PFSK-1 (cell line): ENCODE measurements around the gene OSER1.

Source experiments
- FOXP2 ChIP-seq: optimal IDR thresholded peaks from 2 replicates; pipeline ENCODE3; 2011; ENCODE audit warnings: borderline replicate concordance, control low read depth, inconsistent platforms; ENCODE audit not compliant: insufficient read depth; ENCODE audit errors: extremely low read length, extremely low read depth
- POLR2AphosphoS5 ChIP-seq: IDR thresholded peaks from 2 replicates; pipeline ENCODE4 v1.6.1; 2012; ENCODE audit warnings: low read depth, mild to moderate bottlenecking, control low read depth, low read length, moderate library complexity
- SIN3A ChIP-seq: IDR thresholded peaks from 2 replicates; pipeline ENCODE4 v1.6.1; 2012; ENCODE audit warnings: mild to moderate bottlenecking, low read length, moderate library complexity, borderline replicate concordance; ENCODE audit not compliant: insufficient read depth
- TAF1 ChIP-seq: IDR thresholded peaks from 2 replicates; pipeline ENCODE4 v1.6.1; 2012; ENCODE audit warnings: low read length, control low read depth, borderline replicate concordance; ENCODE audit not compliant: insufficient read depth
- TF ChIP-seq, protein P1 (sequence below), 2 experiments: IDR thresholded peaks; 2 replicates each; pipeline versions ENCODE4 v1.6.1 to v1.8.0; 2011 to 2012; ENCODE audit warnings: low read depth in 2 of 2, low read length in 2 of 2, control low read depth in 1 of 2, inconsistent platforms in 1 of 2, mild to moderate bottlenecking in 1 of 2, moderate library complexity in 1 of 2; ENCODE audit not compliant: insufficient read depth in 1 of 2

The OSER1 gene

DNA sequence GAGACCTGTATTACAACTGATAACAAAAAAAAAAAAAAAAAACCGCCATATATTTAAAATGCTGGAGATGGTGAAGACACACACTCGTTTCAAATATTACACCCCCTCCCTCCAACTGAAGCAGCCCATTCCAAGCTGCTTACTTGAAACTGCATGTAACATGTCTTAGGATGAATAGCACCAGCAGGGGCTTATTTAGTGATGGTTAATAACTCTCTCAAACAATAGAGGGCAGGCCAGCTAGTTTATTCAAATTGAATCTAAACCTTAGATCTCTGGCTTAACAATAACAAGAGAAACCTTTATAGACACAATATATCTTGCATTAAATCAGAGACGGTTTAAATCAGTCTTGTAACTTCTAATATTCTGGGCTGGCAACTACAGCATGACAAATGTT lies 14.3 kb downstream of the OSER1 start:
- TF ChIP-seq, protein P1, sequence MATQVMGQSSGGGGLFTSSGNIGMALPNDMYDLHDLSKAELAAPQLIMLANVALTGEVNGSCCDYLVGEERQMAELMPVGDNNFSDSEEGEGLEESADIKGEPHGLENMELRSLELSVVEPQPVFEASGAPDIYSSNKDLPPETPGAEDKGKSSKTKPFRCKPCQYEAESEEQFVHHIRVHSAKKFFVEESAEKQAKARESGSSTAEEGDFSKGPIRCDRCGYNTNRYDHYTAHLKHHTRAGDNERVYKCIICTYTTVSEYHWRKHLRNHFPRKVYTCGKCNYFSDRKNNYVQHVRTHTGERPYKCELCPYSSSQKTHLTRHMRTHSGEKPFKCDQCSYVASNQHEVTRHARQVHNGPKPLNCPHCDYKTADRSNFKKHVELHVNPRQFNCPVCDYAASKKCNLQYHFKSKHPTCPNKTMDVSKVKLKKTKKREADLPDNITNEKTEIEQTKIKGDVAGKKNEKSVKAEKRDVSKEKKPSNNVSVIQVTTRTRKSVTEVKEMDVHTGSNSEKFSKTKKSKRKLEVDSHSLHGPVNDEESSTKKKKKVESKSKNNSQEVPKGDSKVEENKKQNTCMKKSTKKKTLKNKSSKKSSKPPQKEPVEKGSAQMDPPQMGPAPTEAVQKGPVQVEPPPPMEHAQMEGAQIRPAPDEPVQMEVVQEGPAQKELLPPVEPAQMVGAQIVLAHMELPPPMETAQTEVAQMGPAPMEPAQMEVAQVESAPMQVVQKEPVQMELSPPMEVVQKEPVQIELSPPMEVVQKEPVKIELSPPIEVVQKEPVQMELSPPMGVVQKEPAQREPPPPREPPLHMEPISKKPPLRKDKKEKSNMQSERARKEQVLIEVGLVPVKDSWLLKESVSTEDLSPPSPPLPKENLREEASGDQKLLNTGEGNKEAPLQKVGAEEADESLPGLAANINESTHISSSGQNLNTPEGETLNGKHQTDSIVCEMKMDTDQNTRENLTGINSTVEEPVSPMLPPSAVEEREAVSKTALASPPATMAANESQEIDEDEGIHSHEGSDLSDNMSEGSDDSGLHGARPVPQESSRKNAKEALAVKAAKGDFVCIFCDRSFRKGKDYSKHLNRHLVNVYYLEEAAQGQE (IDR thresholded peaks at IDR 0.05; ENCODE audit: insufficient read depth in 1 of 2, low read depth in 2 of 2, low read length in 2 of 2): no peak

DNA sequence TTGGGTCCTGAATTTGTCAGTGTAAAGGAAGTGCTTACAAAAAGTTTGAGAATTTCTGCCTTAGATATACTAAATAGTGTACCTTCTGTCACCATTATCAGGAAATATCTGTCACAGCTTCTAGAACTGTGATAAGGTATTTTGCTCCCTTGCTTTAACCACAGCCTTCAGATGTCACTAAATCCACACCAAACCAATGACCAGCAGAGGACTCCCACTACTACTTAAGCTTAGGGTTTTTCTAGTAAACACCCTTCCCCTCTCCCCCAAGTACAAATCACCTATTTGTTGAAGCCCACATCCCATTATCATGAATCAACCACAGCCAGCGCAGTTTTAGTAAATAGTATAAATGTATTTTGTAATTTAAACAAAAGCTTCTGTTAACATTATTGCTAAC lies 15.0 kb downstream of the OSER1 start:
- TF ChIP-seq POLR2AphosphoS5: no peak
- no peak for TF ChIP-seq SIN3A
- no peak for TF ChIP-seq FOXP2
- TF ChIP-seq, protein P1 (IDR thresholded peaks at IDR 0.05; ENCODE audit: insufficient read depth in 1 of 2, low read depth in 2 of 2, low read length in 2 of 2): no peak
- TF ChIP-seq TAF1: no peak

DNA sequence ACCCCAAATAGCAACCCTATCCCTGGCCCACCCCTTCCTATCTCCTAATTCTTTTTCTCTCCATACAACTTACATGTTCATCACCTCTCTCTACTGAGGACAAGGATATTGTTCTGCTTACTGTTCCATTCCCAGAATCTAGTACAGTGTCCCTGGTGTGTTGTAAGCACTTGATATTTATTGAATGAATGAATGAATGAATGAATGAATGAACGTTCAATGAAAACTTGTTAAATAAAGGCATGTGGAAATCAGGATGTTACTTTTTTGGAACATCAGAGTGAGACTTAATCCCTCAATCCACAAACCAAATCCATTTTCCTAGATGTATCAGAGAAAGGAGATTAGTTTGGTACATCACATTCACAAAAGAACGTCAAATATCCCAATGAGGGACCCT lies 16.8 kb downstream of the OSER1 start:
- TF ChIP-seq TAF1: no peak
- TF ChIP-seq FOXP2: no peak
- TF ChIP-seq SIN3A: no peak
- no peak for TF ChIP-seq POLR2AphosphoS5
- TF ChIP-seq, protein P1 (IDR thresholded peaks at IDR 0.05; ENCODE audit: insufficient read depth in 1 of 2, low read depth in 2 of 2, low read length in 2 of 2): no peak

DNA sequence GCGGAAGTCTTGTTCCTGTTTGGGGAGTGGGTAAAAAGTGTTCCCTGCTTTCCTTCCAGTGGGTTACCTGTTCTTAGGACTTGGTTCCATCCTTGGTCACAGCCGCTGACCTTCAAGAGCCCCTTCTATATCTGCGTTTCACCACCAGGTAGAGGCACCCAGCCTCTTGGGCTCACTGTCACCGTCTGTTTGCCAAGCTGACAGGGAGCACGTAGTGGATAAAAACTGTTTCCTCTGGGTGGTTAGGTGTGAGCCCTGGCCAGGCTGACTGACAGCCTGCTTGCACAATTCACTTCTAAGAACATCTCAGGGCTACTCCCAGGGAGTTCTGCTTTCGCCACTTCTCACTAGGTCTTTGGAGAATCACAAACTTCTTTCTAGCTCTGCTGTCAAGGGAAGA lies 21.8 kb downstream of the OSER1 start:
- no peak for TF ChIP-seq TAF1
- TF ChIP-seq SIN3A: no peak
- TF ChIP-seq, protein P1 (IDR thresholded peaks at IDR 0.05; ENCODE audit: insufficient read depth in 1 of 2, low read depth in 2 of 2, low read length in 2 of 2): no peak
- TF ChIP-seq FOXP2: no peak
- TF ChIP-seq POLR2AphosphoS5: no peak

DNA sequence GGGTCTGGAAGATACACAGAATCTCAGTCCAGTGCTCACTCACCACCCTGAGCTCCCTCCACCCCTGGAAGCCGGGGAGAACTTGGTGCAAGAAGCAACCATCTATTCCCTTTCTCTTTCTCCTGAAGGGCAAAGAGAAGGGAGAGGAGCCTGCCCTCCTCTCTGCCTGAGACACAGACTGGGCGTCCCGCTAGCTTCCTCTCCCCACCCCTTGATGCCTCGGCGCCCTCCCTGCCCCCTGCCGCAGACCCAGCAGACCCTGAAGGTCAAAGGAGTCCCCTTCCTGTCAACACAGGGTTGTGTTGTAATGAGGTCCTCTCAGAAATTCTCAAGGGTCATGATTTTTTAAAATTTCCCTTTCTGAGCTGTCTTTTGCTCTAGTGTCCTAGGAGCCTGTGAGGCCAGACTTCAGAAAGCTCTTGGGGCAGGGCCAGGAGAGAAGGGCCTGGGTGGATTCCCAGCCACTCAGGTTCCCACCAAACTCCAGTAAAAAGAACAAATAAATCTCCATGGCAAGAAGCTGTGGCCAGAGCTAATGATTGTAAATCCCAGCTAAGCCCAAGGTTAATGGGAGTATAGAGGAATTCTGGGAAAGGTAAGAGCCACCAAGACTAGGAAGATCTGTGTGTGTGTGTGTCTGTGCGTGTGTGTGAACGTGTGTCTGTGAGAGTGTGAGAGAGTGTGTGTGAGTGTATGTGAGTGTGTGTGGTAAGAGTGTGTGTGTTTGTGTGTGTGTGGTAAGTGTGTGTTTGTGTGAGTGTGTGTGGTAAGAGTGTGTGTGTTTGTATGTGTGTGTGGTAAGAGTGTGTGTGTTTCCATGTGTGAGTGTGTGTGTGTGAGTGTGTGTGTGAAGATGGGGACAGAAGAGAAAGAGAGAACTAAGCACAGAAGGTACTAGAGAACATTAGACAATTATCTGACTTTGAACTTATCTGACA lies 22.5 kb downstream of the OSER1 start:
- no peak for TF ChIP-seq SIN3A
- no peak for TF ChIP-seq POLR2AphosphoS5
- no peak for TF ChIP-seq FOXP2
- no peak for TF ChIP-seq TAF1
- TF ChIP-seq, protein P1 (IDR thresholded peaks at IDR 0.05; ENCODE audit: insufficient read depth in 1 of 2, low read depth in 2 of 2, low read length in 2 of 2): no peak
